Karpas-422 (cell line): Measurements from ENCODE around the gene CADPS. TPM values are rescaled to one million over a fixed set of nuclear protein-coding genes. Genes with fewer than 3 reads are reported as not detected.
A peak's percentile ranks its signal among the peaks of the same experiment; 100 is the strongest.

Experiments used
- DNase-seq: peaks from one replicate; pipeline ENCODE4 v3.0.0-alpha.2; 2015
- H2AFZ ChIP-seq: fragments of 200-600 bp; sonication (generic); 2 replicates; pipeline ENCODE4 v1.6.1; 2014; ENCODE audit warnings: antibody characterized with exemption, low read length, mixed read lengths
- H3K27ac ChIP-seq: fragments of 200-600 bp; sonication (generic); 2 replicates; pipeline ENCODE4 v1.5.1; 2014; ENCODE audit warnings: mild to moderate bottlenecking, low read length, moderate library complexity
- H3K27me3 ChIP-seq: fragments of 200-600 bp; sonication (generic); 2 replicates; pipeline ENCODE4 v1.6.1; 2014; ENCODE audit warnings: low read length, mixed read lengths
- H3K36me3 ChIP-seq: fragments of 200-600 bp; sonication (generic); 2 replicates; pipeline ENCODE4 v1.6.1; 2014; ENCODE audit warnings: low read length, mixed read lengths; ENCODE audit not compliant: insufficient read depth
- H3K4me1 ChIP-seq: fragments of 200-600 bp; sonication (generic); 2 replicates; pipeline ENCODE4 v1.6.1; 2014; ENCODE audit warnings: mild to moderate bottlenecking, low read length, mixed read lengths
- H3K4me2 ChIP-seq: fragments of 200-600 bp; sonication (generic); 2 replicates; pipeline ENCODE4 v1.6.1; 2014; ENCODE audit warnings: low read length, low read depth, mild to moderate bottlenecking; ENCODE audit not compliant: poor library complexity, severe bottlenecking
- H3K4me3 ChIP-seq: fragments of 200-600 bp; sonication (generic); 2 replicates; pipeline ENCODE4 v1.5.1; 2014; ENCODE audit warnings: mild to moderate bottlenecking, antibody characterized with exemption, low read length, mixed read lengths
- H3K79me2 ChIP-seq: fragments of 200-600 bp; sonication (generic); 2 replicates; pipeline ENCODE4 v1.6.1; 2014; ENCODE audit warnings: mild to moderate bottlenecking, low read length, mixed read lengths
- H3K9ac ChIP-seq: fragments of 200-600 bp; sonication (generic); 2 replicates; pipeline ENCODE4 v1.6.0; 2014; ENCODE audit warnings: low read length
- H3K9me2 ChIP-seq: fragments of 200-600 bp; sonication (generic), shearing (Covaris generic); replicated peaks from 2 replicates; pipeline ENCODE4 v1.6.0; 2014; ENCODE audit warnings: mild to moderate bottlenecking, low read length, moderate library complexity; ENCODE audit not compliant: insufficient read depth
- H3K9me3 ChIP-seq: fragments of 300-700, 200-600 bp; sonication (generic); 2 replicates; pipeline ENCODE4 v1.6.1; 2014; ENCODE audit warnings: low read length, mixed read lengths
- H4K20me1 ChIP-seq: fragments of 200-600 bp; sonication (generic); 2 replicates; pipeline ENCODE4 v1.6.1; 2014; ENCODE audit warnings: mild to moderate bottlenecking, antibody characterized with exemption, low read length, low read depth; ENCODE audit not compliant: insufficient read depth
- total RNA-seq: library from RNA; depleted of rRNA; stranded (reverse); fragments of >200 nt; shearing (Covaris generic); gene quantifications from 2 replicates; pipeline ENCODE4 v1.2.3, GENCODE V29; 2014; ENCODE audit warnings: low replicate concordance

CADPS gene
- total RNA-seq, 1 experiment from 2014 or later, result 1.9 TPM

- Histone ChIP-seq H4K20me1 (no peaks in the 10 kb centered on the region), H3K36me3 (no peaks in the 10 kb centered on the region), H3K4me1 (peaks cover 32% of the 10 kb centered on the region), H2AFZ (no peak overlapping the region), H3K9ac (no peak overlapping the region), H3K9me3 (no peaks in the 10 kb centered on the region), H3K4me3 (no peak overlapping the region), H3K79me2 (no peaks in the 10 kb centered on the region), H3K9me2 (no peaks in the 10 kb centered on the region), H3K27me3 (no peaks in the 10 kb centered on the region), H3K27ac (no peak overlapping the region), H3K4me2 (no peak overlapping the region)
- no peak for DNase-seq
Observed at GRCh38 chr3:62815981-62816380, 59.2 kb downstream of the CADPS start.

GRCh38 chr3:62812631-62813030 is 62.6 kb downstream of the CADPS start:
- Histone ChIP-seq H3K4me2 (no peak overlapping the region), H3K27me3 (no peaks in the 10 kb centered on the region), H2AFZ (no peak overlapping the region), H3K36me3 (no peaks in the 10 kb centered on the region), H3K4me3 (no peak overlapping the region), H3K9me3 (no peaks in the 10 kb centered on the region), H3K9me2 (no peaks in the 10 kb centered on the region), H3K4me1 (peaks cover 20% of the 10 kb centered on the region), H4K20me1 (no peaks in the 10 kb centered on the region), H3K79me2 (no peaks in the 10 kb centered on the region), H3K9ac (no peak overlapping the region), H3K27ac (no peak overlapping the region)
- no peak for DNase-seq

DNA sequence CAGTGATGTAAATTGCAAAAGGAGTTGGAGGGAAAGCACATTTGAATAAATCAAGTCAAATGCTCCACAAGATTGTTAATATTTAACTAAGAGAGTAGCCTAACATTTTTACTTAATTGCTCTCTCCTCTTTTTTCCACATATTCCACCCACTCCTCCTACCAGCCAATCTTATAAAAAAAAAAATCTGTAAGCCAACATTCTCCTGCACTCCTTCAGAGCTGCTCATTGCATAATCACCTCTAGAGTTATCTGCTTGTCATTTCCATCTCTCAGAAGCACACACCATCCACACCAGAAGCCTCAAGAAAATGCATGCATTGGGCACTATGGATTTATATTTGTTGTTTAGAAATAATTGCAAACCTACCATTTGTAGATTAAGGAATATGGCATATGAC is 64.1 kb downstream of the CADPS start:
- Histone ChIP-seq H3K36me3 (no peaks in the 10 kb centered on the region), H3K27ac (no peak overlapping the region), H2AFZ (no peak overlapping the region), H4K20me1 (no peaks in the 10 kb centered on the region), H3K9me2 (no peaks in the 10 kb centered on the region), H3K4me2 (no peak overlapping the region), H3K9ac (no peak overlapping the region), H3K9me3 (no peaks in the 10 kb centered on the region), H3K79me2 (no peaks in the 10 kb centered on the region), H3K27me3 (no peaks in the 10 kb centered on the region), H3K4me3 (no peak overlapping the region), H3K4me1 (peaks cover 7% of the 10 kb centered on the region)
- DNase-seq, result no peak

GRCh38 chr3:62809369-62809768 is 65.8 kb downstream of the CADPS start:
- Histone ChIP-seq H3K27me3 (no peaks in the 10 kb centered on the region), H3K9me3 (no peaks in the 10 kb centered on the region), H3K9ac (no peak overlapping the region; the same call in 1 of the 2 replicates), H3K36me3 (no peaks in the 10 kb centered on the region), H3K79me2 (no peaks in the 10 kb centered on the region), H3K4me1 (peaks cover 13% of the 10 kb centered on the region), H3K27ac (no peak overlapping the region), H3K9me2 (no peaks in the 10 kb centered on the region), H3K4me2 (no peak overlapping the region), H2AFZ (no peak overlapping the region), H4K20me1 (no peaks in the 10 kb centered on the region), H3K4me3 (no peak overlapping the region)
- no peak for DNase-seq

GRCh38 chr3:62805580-62806277 is 69.5 kb downstream of the CADPS start:
- Histone ChIP-seq H3K4me2 (no peak overlapping the region), H3K9me3 (no peaks in the 10 kb centered on the region), H3K36me3 (no peaks in the 10 kb centered on the region), H3K27me3 (no peaks in the 10 kb centered on the region), H3K27ac (no peak overlapping the region), H4K20me1 (no peaks in the 10 kb centered on the region), H3K4me3 (no peak overlapping the region), H3K4me1 (peaks cover 25% of the 10 kb centered on the region), H3K9ac (no peak overlapping the region), H3K79me2 (no peaks in the 10 kb centered on the region), H3K9me2 (no peaks in the 10 kb centered on the region), H2AFZ (no peak overlapping the region; the same call in 1 of the 2 replicates)
- DNase-seq, result no peak

- H3K27ac ChIP-seq, result no peak overlapping the region
- no peak overlapping the region for H2AFZ ChIP-seq
- no peak for DNase-seq
Observed at GRCh38 chr3:62805106-62805505, 70.1 kb downstream of the CADPS start.

DNA sequence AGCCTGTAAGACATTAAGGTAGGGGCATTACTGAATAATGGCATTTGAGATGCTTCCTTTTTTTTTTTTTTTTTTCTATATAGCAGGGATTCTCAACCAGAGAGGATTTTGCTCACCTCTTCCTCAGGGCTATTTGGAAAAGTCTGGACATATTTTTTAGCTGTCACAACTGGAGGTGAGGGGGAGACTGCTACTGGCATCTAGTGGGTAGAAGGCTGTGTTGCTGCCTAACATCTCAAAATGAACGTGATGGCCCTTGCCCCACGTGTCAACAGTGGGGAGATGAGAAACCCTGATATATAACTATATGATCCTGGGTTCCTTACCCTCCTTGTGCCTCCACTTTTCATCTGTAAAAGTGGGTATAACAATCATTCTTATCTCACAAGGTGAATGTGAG is 71.9 kb downstream of the CADPS start:
- H3K4me2 ChIP-seq, result no peak overlapping the region
- H3K9me2 ChIP-seq, result no peaks in the 10 kb centered on the region
- no peaks in the 10 kb centered on the region for H4K20me1 ChIP-seq
- H3K4me1 ChIP-seq, result peaks cover 18% of the 10 kb centered on the region
- no peaks in the 10 kb centered on the region for H3K27me3 ChIP-seq
- no peak overlapping the region for H3K4me3 ChIP-seq
- H2AFZ ChIP-seq, result 0 out of 2 replicates have a peak overlapping the region, but pooled peaks have one; percentile 4
- no peaks in the 10 kb centered on the region for H3K79me2 ChIP-seq
- H3K9me3 ChIP-seq, result no peaks in the 10 kb centered on the region
- H3K9ac ChIP-seq, result no peak overlapping the region
- no peaks in the 10 kb centered on the region for H3K36me3 ChIP-seq
- no peak overlapping the region for H3K27ac ChIP-seq
- peak; percentile 70 for DNase-seq

More at GRCh38 chr3:62805106-62805505, 70.1 kb downstream of the CADPS start:
- no peaks in the 10 kb centered on the region for H3K36me3 ChIP-seq
- H4K20me1 ChIP-seq, result no peaks in the 10 kb centered on the region
- H3K27me3 ChIP-seq, result no peaks in the 10 kb centered on the region
- no peak overlapping the region for H3K4me3 ChIP-seq
- peaks cover 25% of the 10 kb centered on the region for H3K4me1 ChIP-seq
- no peak overlapping the region for H3K9ac ChIP-seq
- no peak overlapping the region for H3K4me2 ChIP-seq
- no peaks in the 10 kb centered on the region for H3K9me2 ChIP-seq
- no peaks in the 10 kb centered on the region for H3K79me2 ChIP-seq
- H3K9me3 ChIP-seq, result no peaks in the 10 kb centered on the region

DNA sequence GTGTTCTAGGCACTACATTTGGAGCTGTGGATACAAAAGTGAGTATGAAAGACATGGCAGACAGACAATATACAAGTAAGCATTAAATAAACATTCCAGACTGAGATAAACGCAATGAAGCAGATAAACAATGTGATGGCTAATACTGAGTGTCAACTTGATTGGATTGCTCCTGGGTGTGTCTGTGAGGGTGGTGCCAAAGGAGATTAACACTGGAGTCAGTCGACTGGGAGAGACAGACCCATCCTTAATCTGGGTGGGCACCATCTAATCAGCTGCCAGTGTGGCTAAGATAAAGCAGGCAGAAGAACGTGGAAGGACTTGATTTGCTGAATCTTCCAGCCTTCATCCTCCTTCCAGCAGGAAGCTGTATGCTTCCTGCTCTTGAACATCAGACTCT is 77.2 kb downstream of the CADPS start:
- Histone ChIP-seq H3K9ac (no peak overlapping the region), H2AFZ (no peak overlapping the region), H3K79me2 (no peaks in the 10 kb centered on the region), H3K9me3 (no peaks in the 10 kb centered on the region), H3K4me2 (no peak overlapping the region), H4K20me1 (no peaks in the 10 kb centered on the region), H3K27ac (no peak overlapping the region), H3K4me1 (peaks cover 32% of the 10 kb centered on the region), H3K36me3 (no peaks in the 10 kb centered on the region), H3K9me2 (no peaks in the 10 kb centered on the region), H3K27me3 (no peaks in the 10 kb centered on the region), H3K4me3 (no peak overlapping the region)
- DNase-seq, result no peak
